B cell (primary cell): ENCODE measurements around the gene SRD5A1. TPM values are rescaled to one million over a fixed set of nuclear protein-coding genes. Genes with fewer than 3 reads are reported as not detected.

Experiments used
- ATAC-seq: fragments of 200-7000 bp; cut with Tn5 transposase; one replicate; pipeline ENCODE4 v1.10.0; 2021; ENCODE audit warnings: low read depth, mild to moderate bottlenecking, moderate number of reproducible peaks, moderate library complexity
- CTCF ChIA-PET: fragments of 350-600 bp; sonication (Branson Sonifier 250); formaldehyde crosslinking; loops from one replicate; lab custom pipeline; 2021; ENCODE audit warnings: antibody characterized with exemption, inconsistent platforms; lab: Charles Lee
- POLR2A ChIA-PET: fragments of 350-600 bp; sonication (Branson Sonifier 250); formaldehyde crosslinking; loops from one replicate; lab custom pipeline; 2021; ENCODE audit warnings: antibody characterized with exemption; lab: Charles Lee
- DNase-seq: peaks from one replicate; pipeline ENCODE4 v3.0.0; 2013
- H2AFZ ChIP-seq: 2 replicates; pipeline ENCODE4 v1.6.1; 2012; ENCODE audit warnings: mild to moderate bottlenecking, low read depth, low read length; ENCODE audit not compliant: insufficient read depth, poor library complexity, severe bottlenecking
- H3K27ac ChIP-seq, 2 donors: 1 replicate in 1 of 2; 2 replicates in 1 of 2; pipeline ENCODE4 v1.5.1; 2012 to 2013; ENCODE audit warnings: low read length in 2 of 2, mild to moderate bottlenecking in 2 of 2, moderate library complexity in 1 of 2
- H3K27me3 ChIP-seq, 4 experiments: fragments of 200-600 bp in 1 of 4; sonication (generic) in 1 of 4; replicated peaks in 1 of 4; 1 replicate in 2 of 4; 2 replicates in 2 of 4; pipeline versions ENCODE4 v1.6.1 to v1.7.0; 2013 to 2016; ENCODE audit warnings: low read length in 3 of 4, mild to moderate bottlenecking in 2 of 4, mixed read lengths in 1 of 4, moderate library complexity in 1 of 4; ENCODE audit not compliant: insufficient read depth in 4 of 4, control insufficient read depth in 3 of 4; ENCODE audit errors: control extremely low read depth in 1 of 4
- H3K36me3 ChIP-seq, 2 experiments: replicated peaks in 1 of 2; 1 replicate in 1 of 2; 2 replicates in 1 of 2; pipeline versions ENCODE4 v1.6.1 to v1.7.1; 2013; ENCODE audit warnings: low read length in 1 of 2; ENCODE audit not compliant: insufficient read depth in 2 of 2, control insufficient read depth in 1 of 2; ENCODE audit errors: control extremely low read depth in 1 of 2, extremely low read depth in 1 of 2
- H3K4me1 ChIP-seq, 2 donors: fragments of 200-600 bp in 1 of 2; sonication (generic) in 1 of 2; 1 replicate in 1 of 2; 2 replicates in 1 of 2; pipeline versions ENCODE4 v1.5.1 to v1.6.1; 2013 to 2017; ENCODE audit warnings: low read length in 2 of 2; ENCODE audit not compliant: control insufficient read depth in 2 of 2, insufficient read depth in 2 of 2
- H3K4me2 ChIP-seq: replicated peaks from 2 replicates; pipeline ENCODE3; 2012; ENCODE audit warnings: mild to moderate bottlenecking, low read depth, low read length; ENCODE audit not compliant: poor library complexity, severe bottlenecking
- H3K4me3 ChIP-seq, 5 experiments: fragments of 200-600 bp in 1 of 5; sonication (generic) in 1 of 5; 1 replicate in 3 of 5; 2 replicates in 2 of 5; pipeline versions ENCODE4 v1.5.1 to v1.7.0; 2011 to 2016; ENCODE audit warnings: low read length in 4 of 5, mild to moderate bottlenecking in 4 of 5, low read depth in 2 of 5, control low read depth in 1 of 5, moderate library complexity in 1 of 5; ENCODE audit not compliant: insufficient read depth in 1 of 5; ENCODE audit errors: control extremely low read depth in 1 of 5, extremely low read depth in 1 of 5
- H3K79me2 ChIP-seq: fragments of 200-600 bp; sonication (generic); one replicate; pipeline ENCODE4 v1.6.0; 2016; ENCODE audit warnings: low read length; ENCODE audit not compliant: control insufficient read depth, insufficient read depth
- H3K9ac ChIP-seq: fragments of 200-600 bp; sonication (generic); 2 replicates; pipeline ENCODE4 v1.6.1; 2017; ENCODE audit warnings: mild to moderate bottlenecking, low read length, moderate library complexity
- H3K9me3 ChIP-seq, 3 donors: one replicate each; pipeline versions ENCODE4 v1.6.1 to v1.7.1; 2013; ENCODE audit warnings: low read length in 2 of 3; ENCODE audit not compliant: control insufficient read depth in 2 of 3, insufficient read depth in 1 of 3; ENCODE audit errors: control extremely low read depth in 1 of 3
- H4K20me1 ChIP-seq: 2 replicates; pipeline ENCODE4 v1.6.0; 2012; ENCODE audit warnings: mild to moderate bottlenecking, low read length; ENCODE audit not compliant: insufficient read depth, control insufficient read depth, poor library complexity, severe bottlenecking
- H3K27ac Mint-ChIP-seq: one replicate; pipeline ENCODE4 v1.8.0; 2021; ENCODE audit warnings: mixed read lengths
- H3K27me3 Mint-ChIP-seq: one replicate; pipeline ENCODE4 v1.8.0; 2021; ENCODE audit warnings: mixed read lengths
- H3K4me1 Mint-ChIP-seq: one replicate; pipeline ENCODE4 v1.8.0; 2021; ENCODE audit warnings: mixed read lengths
- H3K4me3 Mint-ChIP-seq: one replicate; pipeline ENCODE4 v1.8.0; 2021; ENCODE audit warnings: mixed read lengths
- H3K9me3 Mint-ChIP-seq: one replicate; pipeline ENCODE4 v1.8.0; 2022; ENCODE audit warnings: mixed read lengths; ENCODE audit not compliant: insufficient read depth
- EZH2 ChIP-seq: IDR thresholded peaks from 2 replicates; pipeline ENCODE4 v1.6.1; 2012; ENCODE audit warnings: borderline replicate concordance, low read depth, mild to moderate bottlenecking, moderate library complexity, low read length; ENCODE audit not compliant: insufficient read depth, poor library complexity, severe bottlenecking
- WGBS: methylation state at CpG from one replicate; pipeline ENCODE4 v1.1.5; 2013; ENCODE audit warnings: missing lambda C conversion rate; ENCODE audit not compliant: insufficient coverage; 5-methylcytosine and 5-hydroxymethylcytosine counted together
- intact Hi-C: fragments of 100-400 bp; cut with micrococcal nuclease; formaldehyde crosslinking; loops from one replicate; pipeline ENCODE4 v1.10.0; 2022
- polyA plus RNA-seq: library from polyadenylated mRNA; depleted of rRNA; stranded (reverse); fragments of >200 nt; gene quantifications from 2 replicates; pipeline ENCODE4 v1.2.3, GENCODE V29; 2012
- total RNA-seq, 2 donors: library from RNA; stranded (reverse); fragments of 120-200 nt in 1 of 2; gene quantifications; 1 replicate in 1 of 2; 2 replicates in 1 of 2; pipeline versions ENCODE4 v1.2.3 to v1.2.4, GENCODE V29; 2013 to 2022
- TF ChIP-seq, protein P1 (sequence below): fragments of 200-600 bp; IDR thresholded peaks from one replicate; pipeline ENCODE4 v1.8.0; 2022; ENCODE audit warnings: antibody characterized with exemption, mild to moderate bottlenecking

The SRD5A1 gene
- total and polyA plus RNA-seq, 2 donors (not counting 1 experiment from before 2014, with no cell fraction given), result 17.2 to 29.2 TPM

DNA sequence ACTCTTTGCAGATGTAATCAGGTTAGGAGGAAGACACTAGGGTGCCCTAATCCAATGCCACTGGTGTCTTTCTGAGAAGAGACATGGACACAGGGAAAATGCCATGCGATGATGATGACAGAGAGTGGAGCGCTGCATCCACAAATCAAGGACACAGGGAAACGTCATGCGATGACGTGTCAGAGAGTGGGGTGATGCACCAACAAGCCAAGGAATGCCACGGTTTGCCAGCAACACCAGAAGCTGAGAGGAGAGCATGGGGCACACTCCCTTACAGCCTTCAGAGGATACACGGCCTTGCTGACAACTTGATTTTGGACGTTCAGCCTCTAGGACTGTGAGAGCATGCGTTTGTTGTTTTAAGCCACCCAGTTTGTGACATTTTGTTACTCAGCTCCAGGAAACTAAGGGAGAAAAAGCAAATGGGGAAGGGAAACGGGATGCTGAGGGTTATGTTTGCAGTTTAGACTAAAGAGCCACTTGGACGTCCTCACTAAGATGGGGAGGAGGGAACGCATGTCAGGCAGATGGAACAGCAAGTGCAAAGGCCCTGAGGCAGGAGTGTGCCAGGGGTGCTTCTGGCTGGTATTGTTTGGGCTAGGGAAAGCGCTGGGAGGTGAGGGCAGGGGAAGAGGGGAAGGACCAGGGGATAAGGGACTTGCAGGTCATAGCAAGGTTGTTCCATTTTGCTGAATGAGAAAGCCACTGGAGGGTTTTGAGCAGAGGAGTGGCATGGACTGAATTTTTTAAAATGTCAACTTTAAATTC, 77.5 kb downstream of the SRD5A1 start:
- Mint-ChIP-seq H3K27ac (peak overlapping the region; percentile 27), H3K4me1 (peaks cover 22% of the 10 kb centered on the region), H3K27me3 (no peaks in the 10 kb centered on the region), H3K4me3 (peak overlapping the region; percentile 58), H3K9me3 (no peaks in the 10 kb centered on the region)
- Histone ChIP-seq H3K36me3 (no peaks in the 10 kb centered on the region), H3K9ac (no peak overlapping the region), H3K4me2 (no peak overlapping the region), H3K27me3 (no peaks in the 10 kb centered on the region), H3K27ac (no peak overlapping the region), H3K9me3 (no peaks in the 10 kb centered on the region), H3K4me3 (no peak overlapping the region), H2AFZ (no peak overlapping the region), H3K79me2 (peaks cover 15% of the 10 kb centered on the region), H4K20me1 (peaks cover 10% of the 10 kb centered on the region), H3K4me1 (peaks cover 14 to 20% of the 10 kb centered on the region in 2 donors)
- 87% methylated on average over 12 of the region's 13 CpGs for WGBS
- DNase-seq (no peak), ATAC-seq (no peak)
- TF ChIP-seq, protein P1, sequence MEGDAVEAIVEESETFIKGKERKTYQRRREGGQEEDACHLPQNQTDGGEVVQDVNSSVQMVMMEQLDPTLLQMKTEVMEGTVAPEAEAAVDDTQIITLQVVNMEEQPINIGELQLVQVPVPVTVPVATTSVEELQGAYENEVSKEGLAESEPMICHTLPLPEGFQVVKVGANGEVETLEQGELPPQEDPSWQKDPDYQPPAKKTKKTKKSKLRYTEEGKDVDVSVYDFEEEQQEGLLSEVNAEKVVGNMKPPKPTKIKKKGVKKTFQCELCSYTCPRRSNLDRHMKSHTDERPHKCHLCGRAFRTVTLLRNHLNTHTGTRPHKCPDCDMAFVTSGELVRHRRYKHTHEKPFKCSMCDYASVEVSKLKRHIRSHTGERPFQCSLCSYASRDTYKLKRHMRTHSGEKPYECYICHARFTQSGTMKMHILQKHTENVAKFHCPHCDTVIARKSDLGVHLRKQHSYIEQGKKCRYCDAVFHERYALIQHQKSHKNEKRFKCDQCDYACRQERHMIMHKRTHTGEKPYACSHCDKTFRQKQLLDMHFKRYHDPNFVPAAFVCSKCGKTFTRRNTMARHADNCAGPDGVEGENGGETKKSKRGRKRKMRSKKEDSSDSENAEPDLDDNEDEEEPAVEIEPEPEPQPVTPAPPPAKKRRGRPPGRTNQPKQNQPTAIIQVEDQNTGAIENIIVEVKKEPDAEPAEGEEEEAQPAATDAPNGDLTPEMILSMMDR, result no peak
- TF ChIP-seq EZH2, result no peak
- intact Hi-C loops, result loop anchor here (5.0 to 10.0 kb wide), 2 partner anchors 1157 to 1216 kb away; partner anchors contain the start of genes FASTKD3 and MTRR
- ChIA-PET POLR2A (no interaction called here), CTCF (no interaction called here)
